Measurements from ENCODE around the gene WDR62.
A peak's percentile ranks its signal among the peaks of the same experiment; 100 is the strongest.
"Not testable (repeated sequence)": the region's sequence is repeated elsewhere in the genome, so short reads cannot be mapped to it uniquely, and the experiment has no call there.

Gene WDR62

GRCh38 chr19:36027696-36028095, 27.0 kb upstream of the WDR62 start:
- TF ChIP-seq CTCF (conservative IDR thresholded peaks at IDR 0.05; ENCODE audit: control insufficient read depth, insufficient read depth, low read depth, low read length), result no peak
- no peak for DNase-seq (ENCODE audit: low read depth)

GRCh38 chr19:36028313-36029041, 26.2 kb upstream of the WDR62 start:
- DNase-seq (ENCODE audit: low read depth), result no peak
- TF ChIP-seq CTCF (conservative IDR thresholded peaks at IDR 0.05; ENCODE audit: control insufficient read depth, insufficient read depth, low read depth, low read length), result no peak
- no peak overlapping the region for H3K4me3 ChIP-seq (ENCODE audit: control insufficient read depth, low read depth, low read length)

More at GRCh38 chr19:36027696-36028095, 27.0 kb upstream of the WDR62 start:
- no peak overlapping the region for H3K4me3 ChIP-seq (ENCODE audit: control insufficient read depth, low read depth, low read length)

- no peak overlapping the region for H3K4me3 ChIP-seq (ENCODE audit: control insufficient read depth, low read depth, low read length)
- DNase-seq (ENCODE audit: low read depth), result peak; percentile 45
- TF ChIP-seq CTCF (conservative IDR thresholded peaks at IDR 0.05; ENCODE audit: control insufficient read depth, insufficient read depth, low read depth, low read length), result peak; percentile 25
Measured at GRCh38 chr19:36030264-36031148, 24.2 kb upstream of the WDR62 start.

- no peak for DNase-seq (ENCODE audit: low read depth)
- TF ChIP-seq CTCF (conservative IDR thresholded peaks at IDR 0.05; ENCODE audit: control insufficient read depth, insufficient read depth, low read depth, low read length), result no peak
- no peak overlapping the region for H3K4me3 ChIP-seq (ENCODE audit: control insufficient read depth, low read depth, low read length)
Measured at GRCh38 chr19:36031308-36031707, 23.4 kb upstream of the WDR62 start.

GRCh38 chr19:36032251-36033104, 22.2 kb upstream of the WDR62 start, which contains the start of gene CLIP3:
TSS of gene CLIP3 (minus strand) at chr19:36032873. CDS start at chr19:36032357, 516 bp downstream.
- peak within 1 kb of the TSS; percentile 73 for H3K4me3 ChIP-seq (ENCODE audit: control insufficient read depth, low read depth, low read length)
- peak; percentile 51 for DNase-seq (ENCODE audit: low read depth)
- TF ChIP-seq CTCF (conservative IDR thresholded peaks at IDR 0.05; ENCODE audit: control insufficient read depth, insufficient read depth, low read depth, low read length), result no peak

- no peak overlapping the region for H3K4me3 ChIP-seq (ENCODE audit: control insufficient read depth, low read depth, low read length)
- DNase-seq (ENCODE audit: low read depth), result no peak
- no peak for TF ChIP-seq CTCF (conservative IDR thresholded peaks at IDR 0.05; ENCODE audit: control insufficient read depth, insufficient read depth, low read depth, low read length)
Measured at GRCh38 chr19:36040495-36040894, 14.2 kb upstream of the WDR62 start.

- DNase-seq (ENCODE audit: low read depth); H3K4me3 ChIP-seq (ENCODE audit: control insufficient read depth, low read depth, low read length): not testable (repeated sequence)
Measured at GRCh38 chr19:36041092-36041491, 13.6 kb upstream of the WDR62 start.

All from fibroblast of mammary gland (primary cell).